CD4-positive, alpha-beta T cell (primary cell): ENCODE results near the gene LHX4. TPM values are rescaled to one million over a fixed set of nuclear protein-coding genes. Genes with fewer than 3 reads are reported as not detected.

Source experiments
- ATAC-seq: fragments of 200-7000 bp; cut with Tn5 transposase; one replicate; pipeline ENCODE4 v1.10.0; 2022; ENCODE audit warnings: mild to moderate bottlenecking; ENCODE audit not compliant: poor library complexity
- CTCF ChIA-PET: fragments of 350-600 bp; sonication (Branson Sonifier 250); formaldehyde crosslinking; loops from one replicate; lab custom pipeline; 2021; ENCODE audit warnings: antibody characterized with exemption, inconsistent platforms; lab: Charles Lee
- POLR2A ChIA-PET: fragments of 350-600 bp; sonication (Branson Sonifier 250); formaldehyde crosslinking; loops from one replicate; lab custom pipeline; 2021; ENCODE audit warnings: antibody characterized with exemption, inconsistent platforms; lab: Charles Lee
- DNase-seq, 14 experiments: peaks; one replicate each; pipeline ENCODE4 v3.0.0-alpha.2; 2013 to 2020; ENCODE audit warnings: mixed read lengths in 2 of 14
- H3K27ac ChIP-seq, 2 donors: one replicate each; pipeline versions ENCODE4 v1.5.1 to v1.7.0; 2013; ENCODE audit warnings: low read length in 2 of 2, low read depth in 1 of 2, mild to moderate bottlenecking in 1 of 2
- H3K27me3 ChIP-seq, 2 experiments: 1 replicate in 1 of 2; 2 replicates in 1 of 2; pipeline versions ENCODE4 v1.6.1 to v1.7.0; 2013; ENCODE audit warnings: low read length in 2 of 2, control low read depth in 1 of 2, mild to moderate bottlenecking in 1 of 2, moderate library complexity in 1 of 2; ENCODE audit not compliant: insufficient read depth in 2 of 2, control insufficient read depth in 1 of 2
- H3K36me3 ChIP-seq: one replicate; pipeline ENCODE4 v1.6.1; 2013; ENCODE audit warnings: low read length, control low read depth; ENCODE audit not compliant: insufficient read depth
- H3K4me1 ChIP-seq: one replicate; pipeline ENCODE4 v1.6.1; 2013; ENCODE audit warnings: low read length, control low read depth; ENCODE audit not compliant: insufficient read depth
- H3K4me3 ChIP-seq: one replicate; pipeline ENCODE4 v1.5.1; 2013; ENCODE audit warnings: mild to moderate bottlenecking, low read length, moderate library complexity
- H3K9me3 ChIP-seq, 2 experiments: 1 replicate in 1 of 2; 2 replicates in 1 of 2; pipeline versions ENCODE4 v1.6.1 to v1.7.0; 2013; ENCODE audit warnings: low read length in 2 of 2, mild to moderate bottlenecking in 2 of 2, control low read depth in 1 of 2, moderate library complexity in 1 of 2; ENCODE audit not compliant: control insufficient read depth in 1 of 2, insufficient read depth in 1 of 2
- H3K27ac Mint-ChIP-seq: one replicate; pipeline ENCODE4 v1.8.0; 2020; ENCODE audit warnings: mixed read lengths
- H3K27me3 Mint-ChIP-seq: one replicate; pipeline ENCODE4 v1.8.0; 2021; ENCODE audit warnings: mixed read lengths
- H3K36me3 Mint-ChIP-seq: one replicate; pipeline ENCODE4 v1.8.0; 2021; ENCODE audit warnings: low read depth, mixed read lengths
- H3K4me1 Mint-ChIP-seq: one replicate; pipeline ENCODE4 v1.8.0; 2021; ENCODE audit warnings: low read depth, mixed read lengths
- H3K4me3 Mint-ChIP-seq: one replicate; pipeline ENCODE4 v1.8.0; 2020; ENCODE audit warnings: mild to moderate bottlenecking, mixed read lengths
- H3K9me3 Mint-ChIP-seq: one replicate; pipeline ENCODE4 v1.8.0; 2020; ENCODE audit warnings: mixed read lengths
- CTCF ChIP-seq: fragments of 200-600 bp; IDR thresholded peaks from one replicate; pipeline ENCODE4 v1.8.0; 2022; ENCODE audit warnings: antibody characterized with exemption, mild to moderate bottlenecking
- intact Hi-C, 2 experiments: fragments of 100-400 bp; cut with DNase I in 1 of 2; cut with micrococcal nuclease in 1 of 2; formaldehyde crosslinking; loops; one replicate each; pipeline versions ENCODE4 v1.15.1 to v1.9.0; 2023 to 2025; cut with DNase I, micrococcal nuclease
- total RNA-seq, 174 experiments: library from RNA in 2 of 174; stranded (reverse) in 2 of 174; gene quantifications; one replicate each; pipeline ENCODE4 v1.2.3 and lab custom pipeline; 2021 to 2026

The LHX4 gene
- total RNA-seq, 2 experiments from 2014 or later, result 0.03 TPM; not detected in 1

- POLR2A ChIA-PET, result no interaction called here
These were observed 10.3 kb upstream of the LHX4 start for GRCh38 chr1:180219776-180220175.

GRCh38 chr1:180221462-180221861 is 8.6 kb upstream of the LHX4 start:
- Histone ChIP-seq H3K9me3 (peaks cover 0 to 3% of the 10 kb centered on the region in 2 experiments), H3K27me3 (peaks cover 16 to 25% of the 10 kb centered on the region in 2 experiments), H3K36me3 (no peaks in the 10 kb centered on the region), H3K27ac (no peak overlapping the region), H3K4me3 (no peak overlapping the region), H3K4me1 (no peaks in the 10 kb centered on the region)
- Mint-ChIP-seq H3K27me3 (peaks cover 42% of the 10 kb centered on the region), H3K9me3 (no peaks in the 10 kb centered on the region), H3K4me3 (no peak overlapping the region), H3K36me3 (no peaks in the 10 kb centered on the region), H3K4me1 (no peaks in the 10 kb centered on the region), H3K27ac (no peak overlapping the region)
- ChIA-PET CTCF (no interaction called here), POLR2A (no interaction called here)
- ATAC-seq (no peak), DNase-seq (no peak)
- no peak for TF ChIP-seq CTCF
- intact Hi-C loops, result no loop called here

More at GRCh38 chr1:180219776-180220175, 10.3 kb upstream of the LHX4 start:
- Histone ChIP-seq H3K4me1 (no peaks in the 10 kb centered on the region), H3K9me3 (no peaks in the 10 kb centered on the region), H3K27ac (no peak overlapping the region), H3K36me3 (no peaks in the 10 kb centered on the region), H3K4me3 (no peak overlapping the region), H3K27me3 (peaks cover 10 to 12% of the 10 kb centered on the region in 2 experiments)
- no peak for TF ChIP-seq CTCF
- H3K36me3 Mint-ChIP-seq, result no peaks in the 10 kb centered on the region
- no peak overlapping the region for H3K27ac Mint-ChIP-seq
- no peaks in the 10 kb centered on the region for H3K4me1 Mint-ChIP-seq
- intact Hi-C loops, result no loop called here
- CTCF ChIA-PET, result no interaction called here
- ATAC-seq (no peak), DNase-seq (no peak)
- no peaks in the 10 kb centered on the region for H3K9me3 Mint-ChIP-seq
- no peak overlapping the region for H3K4me3 Mint-ChIP-seq
- H3K27me3 Mint-ChIP-seq, result peaks cover 27% of the 10 kb centered on the region

DNA sequence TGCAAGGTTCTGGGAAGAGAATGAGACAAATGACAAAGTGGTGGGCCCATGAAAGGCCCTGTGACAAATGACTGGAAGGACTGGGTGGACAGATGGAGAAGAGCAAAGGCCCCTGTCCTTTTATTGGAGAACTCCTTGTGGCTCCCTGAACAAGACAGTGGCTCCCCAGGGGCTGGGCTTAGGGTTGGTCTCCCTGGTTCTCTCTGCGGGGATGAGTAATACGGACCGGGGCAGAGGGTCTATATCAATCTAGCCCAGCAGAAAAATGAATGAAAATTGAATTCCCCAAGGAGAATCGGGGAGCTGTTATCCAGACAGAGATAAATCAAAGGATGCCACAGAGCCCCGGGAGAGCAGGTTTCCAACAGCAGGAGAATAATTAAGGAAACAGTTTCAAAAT is 5.2 kb upstream of the LHX4 start:
- no peak overlapping the region for H3K27ac ChIP-seq
- no peaks in the 10 kb centered on the region for H3K36me3 ChIP-seq
- no peak overlapping the region for H3K27ac Mint-ChIP-seq
- peaks cover 69% of the 10 kb centered on the region for H3K27me3 Mint-ChIP-seq
- H3K36me3 Mint-ChIP-seq, result no peaks in the 10 kb centered on the region
- POLR2A ChIA-PET, result no interaction called here
- DNase-seq (no peak), ATAC-seq (no peak)
- peaks cover 36 to 47% of the 10 kb centered on the region in 2 experiments for H3K27me3 ChIP-seq
- peaks cover 0 to 16% of the 10 kb centered on the region in 2 experiments for H3K9me3 ChIP-seq
- no peak overlapping the region for H3K4me3 Mint-ChIP-seq
- no peak for TF ChIP-seq CTCF
- CTCF ChIA-PET, result no interaction called here
- H3K4me3 ChIP-seq, result no peak overlapping the region
- intact Hi-C loops, result no loop called here
- H3K4me1 Mint-ChIP-seq, result peaks cover 6% of the 10 kb centered on the region
- peaks cover 11% of the 10 kb centered on the region for H3K4me1 ChIP-seq
- H3K9me3 Mint-ChIP-seq, result no peaks in the 10 kb centered on the region
